ENCODE measurements around the gene ANKRD9. TPM values are rescaled to one million over a fixed set of nuclear protein-coding genes. Genes with fewer than 3 reads are reported as not detected.

ANKRD9 gene
- total and polyA plus RNA-seq, 7 donors = 22.7 to 126 (median 74.4) TPM

DNA sequence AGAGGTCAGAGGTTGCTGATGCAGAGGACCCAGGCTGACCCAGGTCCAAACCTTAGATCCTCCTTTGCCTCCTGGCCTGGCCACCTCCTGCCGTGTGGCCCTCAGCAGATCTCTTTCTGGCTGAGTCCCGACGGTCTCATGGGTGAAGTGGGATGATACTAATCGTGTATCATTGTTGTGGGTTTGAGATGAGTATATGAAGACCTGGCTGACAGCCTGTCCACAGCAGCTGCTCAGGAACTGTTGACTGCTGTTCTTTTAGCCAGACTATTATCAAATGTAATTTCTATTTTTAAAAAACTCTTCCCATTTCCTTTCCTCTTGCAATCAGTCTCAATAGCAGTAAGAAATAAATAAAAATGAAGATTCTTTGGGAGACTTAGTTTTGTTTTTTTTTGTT is 45.6 kb downstream of the ANKRD9 start:
- ATAC-seq = peak in 3 of 4 donors; percentile 28 to 34 (median 31)
- 39 to 76% (median 44%) methylated on average over 4 of the region's 4 CpGs for WGBS, 3 donors

DNA sequence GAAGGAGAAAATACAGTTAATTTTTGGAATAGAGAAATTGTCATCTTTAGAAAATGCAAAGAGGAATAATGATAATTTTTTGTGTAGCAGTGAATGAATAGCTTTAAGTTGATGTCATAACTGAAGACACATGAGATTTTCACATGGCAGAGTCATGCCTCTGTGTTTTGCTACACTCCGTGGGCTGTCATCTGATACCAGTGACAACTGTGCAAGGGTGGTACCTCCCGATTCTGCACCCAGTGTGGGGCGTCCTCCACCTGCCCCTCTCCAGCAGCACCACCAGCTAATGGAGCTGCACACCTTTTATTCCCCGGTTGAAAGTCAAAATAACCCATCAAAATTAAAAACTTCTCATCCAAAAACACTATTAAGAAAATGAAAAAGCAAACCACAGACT is 47.2 kb downstream of the ANKRD9 start:
- Histone ChIP-seq H3K27ac (peak overlapping the region; percentile 84), H3K36me3 (ENCODE audit: insufficient read depth in 1 of 2, low read depth in 1 of 2) (peaks cover 0 to 48% of the 10 kb centered on the region in 2 donors), H3K4me3 (no peak overlapping the region), H3K9me3 (no peaks in the 10 kb centered on the region), H3K27me3 (ENCODE audit: insufficient read depth in 3 of 3, low read length in 2 of 3) (no peaks in the 10 kb centered on the region), H3K4me1 (peaks cover 20% of the 10 kb centered on the region)
- DNase-seq (no peak), ATAC-seq (peak; percentile 79 to 90 (median 85))
- WGBS, 3 donors = 25 to 40% (median 34%) methylated on average over 4 of the region's 4 CpGs
- intact Hi-C loops (cut with DNase I) = loop anchor here in 1 of 2 donors (5.0 kb wide), 1 partner anchor 35 kb away; no protein-coding TSS in a partner anchor
- TF ChIP-seq, protein P1, sequence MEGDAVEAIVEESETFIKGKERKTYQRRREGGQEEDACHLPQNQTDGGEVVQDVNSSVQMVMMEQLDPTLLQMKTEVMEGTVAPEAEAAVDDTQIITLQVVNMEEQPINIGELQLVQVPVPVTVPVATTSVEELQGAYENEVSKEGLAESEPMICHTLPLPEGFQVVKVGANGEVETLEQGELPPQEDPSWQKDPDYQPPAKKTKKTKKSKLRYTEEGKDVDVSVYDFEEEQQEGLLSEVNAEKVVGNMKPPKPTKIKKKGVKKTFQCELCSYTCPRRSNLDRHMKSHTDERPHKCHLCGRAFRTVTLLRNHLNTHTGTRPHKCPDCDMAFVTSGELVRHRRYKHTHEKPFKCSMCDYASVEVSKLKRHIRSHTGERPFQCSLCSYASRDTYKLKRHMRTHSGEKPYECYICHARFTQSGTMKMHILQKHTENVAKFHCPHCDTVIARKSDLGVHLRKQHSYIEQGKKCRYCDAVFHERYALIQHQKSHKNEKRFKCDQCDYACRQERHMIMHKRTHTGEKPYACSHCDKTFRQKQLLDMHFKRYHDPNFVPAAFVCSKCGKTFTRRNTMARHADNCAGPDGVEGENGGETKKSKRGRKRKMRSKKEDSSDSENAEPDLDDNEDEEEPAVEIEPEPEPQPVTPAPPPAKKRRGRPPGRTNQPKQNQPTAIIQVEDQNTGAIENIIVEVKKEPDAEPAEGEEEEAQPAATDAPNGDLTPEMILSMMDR (IDR thresholded peaks at IDR 0.05) = no peak

More for the DNA sequence above, 45.6 kb downstream of the ANKRD9 start:
- intact Hi-C loops (cut with DNase I) = loop anchor here in 1 of 2 donors (5.0 kb wide), 1 partner anchor 33 kb away; no protein-coding TSS in a partner anchor
- Histone ChIP-seq H3K4me3 (no peak overlapping the region), H3K36me3 (ENCODE audit: insufficient read depth in 1 of 2, low read depth in 1 of 2) (peaks cover 0 to 32% of the 10 kb centered on the region in 2 donors), H3K4me1 (peaks cover 20% of the 10 kb centered on the region), H3K9me3 (no peaks in the 10 kb centered on the region), H3K27ac (peak overlapping the region; percentile 39), H3K27me3 (ENCODE audit: insufficient read depth in 3 of 3, low read length in 2 of 3) (no peaks in the 10 kb centered on the region)
- TF ChIP-seq, protein P1 (IDR thresholded peaks at IDR 0.05) = no peak
- DNase-seq = no peak

DNA sequence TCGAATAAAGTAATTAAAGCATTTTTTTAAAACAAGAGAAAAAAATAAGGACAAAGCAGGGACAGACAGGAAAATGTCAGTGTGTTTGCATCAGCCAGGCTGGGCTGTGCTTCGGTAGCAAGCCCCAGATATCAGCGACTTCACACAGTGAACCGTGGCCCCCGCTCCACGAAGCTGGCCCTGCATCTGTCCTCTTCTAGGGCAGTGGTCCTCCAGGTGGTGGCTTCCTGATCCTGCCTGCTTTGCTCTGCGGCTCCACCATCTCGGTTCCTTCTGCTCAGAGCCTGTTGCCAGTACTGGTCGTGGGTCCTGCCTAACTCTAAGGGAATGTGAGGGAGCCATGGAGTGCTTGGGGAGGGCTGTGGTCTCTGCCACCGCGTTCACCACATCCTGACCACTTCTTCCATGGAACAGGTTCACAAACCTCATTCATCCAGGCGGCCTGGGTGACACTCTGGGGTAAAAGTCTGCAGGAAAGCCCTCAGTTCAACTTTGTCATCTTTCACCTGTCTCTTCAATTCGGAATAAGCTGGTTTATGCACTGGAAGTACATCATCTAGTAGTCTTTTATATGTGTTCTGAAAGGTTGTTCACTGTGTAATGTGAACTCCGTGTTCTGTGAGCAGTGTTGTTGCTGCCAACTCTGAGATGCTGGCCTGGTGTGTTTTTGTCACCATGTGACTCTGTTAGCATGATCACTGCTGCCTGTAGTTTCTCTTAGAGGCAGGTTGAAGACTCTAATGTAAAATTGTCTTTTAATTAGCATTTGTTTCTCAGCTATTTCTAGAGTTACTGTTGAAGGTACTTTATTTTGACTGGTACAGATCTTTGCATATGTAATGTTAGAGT is 47.9 kb downstream of the ANKRD9 start:
- peaks cover 0 to 51% of the 10 kb centered on the region in 2 donors for H3K36me3 ChIP-seq (ENCODE audit: insufficient read depth in 1 of 2, low read depth in 1 of 2)
- TF ChIP-seq, protein P1 (IDR thresholded peaks at IDR 0.05) = no peak
- ATAC-seq = peak; percentile 77 to 94 (median 86)
- intact Hi-C loops (cut with DNase I) = loop anchor here in 1 of 2 donors (5.0 kb wide), 1 partner anchor 36 kb away; no protein-coding TSS in a partner anchor
- H3K9me3 ChIP-seq = no peaks in the 10 kb centered on the region
- no peaks in the 10 kb centered on the region for H3K27me3 ChIP-seq (ENCODE audit: insufficient read depth in 3 of 3, low read length in 2 of 3)
- H3K4me1 ChIP-seq = peaks cover 20% of the 10 kb centered on the region
- DNase-seq = no peak
- WGBS, 3 donors = 56 to 62% (median 61%) methylated on average over 14 of the region's 14 CpGs
- no peak overlapping the region for H3K4me3 ChIP-seq
- H3K27ac ChIP-seq = peak overlapping the region; percentile 84

DNA sequence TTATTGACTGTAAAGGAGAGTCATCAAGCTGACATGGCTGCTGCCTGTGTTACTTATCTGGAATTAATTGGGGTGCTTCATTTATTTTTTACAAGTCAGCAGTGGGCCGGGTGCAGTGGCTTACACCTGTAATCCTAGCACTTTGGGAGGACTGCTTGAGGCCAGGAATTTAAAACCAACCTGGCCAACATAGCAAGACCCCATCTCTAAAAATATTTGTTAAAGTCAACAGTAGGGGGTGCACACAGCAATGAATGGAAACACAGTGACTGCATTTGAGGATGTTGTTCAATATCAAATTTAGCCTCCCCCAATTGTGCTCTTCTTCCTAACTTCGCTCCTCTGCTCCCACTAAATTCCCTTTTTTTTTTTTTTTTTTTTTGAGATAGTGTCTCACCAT is 52.1 kb downstream of the ANKRD9 start:
- TF ChIP-seq, protein P1 (IDR thresholded peaks at IDR 0.05) = no peak
- H3K4me1 ChIP-seq = peaks cover 16% of the 10 kb centered on the region
- no peak overlapping the region for H3K27ac ChIP-seq
- H3K27me3 ChIP-seq (ENCODE audit: insufficient read depth in 3 of 3, low read length in 2 of 3) = no peaks in the 10 kb centered on the region
- no peaks in the 10 kb centered on the region for H3K9me3 ChIP-seq
- 77 to 100% (median 77%) methylated on average over 2 of the region's 2 CpGs for WGBS, 3 donors
- peaks cover 0 to 74% of the 10 kb centered on the region in 2 donors for H3K36me3 ChIP-seq (ENCODE audit: insufficient read depth in 1 of 2, low read depth in 1 of 2)
- intact Hi-C loops (cut with DNase I) = no loop called here
- H3K4me3 ChIP-seq = no peak overlapping the region
- DNase-seq (no peak), ATAC-seq (no peak)
